GM19023 (cell line): Measurements from ENCODE around the gene GBP7.
"Not testable (repeated sequence)": the region's sequence is repeated elsewhere in the genome, so short reads cannot be mapped to it uniquely, and the experiment has no call there.

ENCODE experiments used
- ATAC-seq: cut with Tn5 transposase; IDR thresholded peaks from one replicate; pipeline ENCODE4 v1.9.1; 2021; ENCODE audit warnings: mild to moderate bottlenecking, moderate library complexity; ENCODE audit not compliant: unreplicated experiment

Gene GBP7

GRCh38 chr1:89170170-89171066, 5.4 kb downstream of the GBP7 start:
- no peak for ATAC-seq

- no peak for ATAC-seq
Measured at GRCh38 chr1:89169166-89169565, 6.6 kb downstream of the GBP7 start.

GRCh38 chr1:89167590-89168230, 8.1 kb downstream of the GBP7 start:
- no peak for ATAC-seq

- ATAC-seq, result no peak
Measured at GRCh38 chr1:89166705-89167104, 9.1 kb downstream of the GBP7 start.

- no peak for ATAC-seq
Measured at GRCh38 chr1:89165811-89166210, 10.0 kb downstream of the GBP7 start.

GRCh38 chr1:89151047-89151446, 24.8 kb downstream of the GBP7 start:
- no peak for ATAC-seq

- ATAC-seq, result no peak
Measured at GRCh38 chr1:89149976-89150375, 25.8 kb downstream of the GBP7 start.

- no peak for ATAC-seq
Measured at GRCh38 chr1:89149229-89149628, 26.6 kb downstream of the GBP7 start.

- ATAC-seq, result no peak
Measured at GRCh38 chr1:89147678-89148658, 27.8 kb downstream of the GBP7 start.

- no peak for ATAC-seq
Measured at GRCh38 chr1:89146721-89147120, 29.1 kb downstream of the GBP7 start.

GRCh38 chr1:89143484-89143883, 32.3 kb downstream of the GBP7 start:
- no peak for ATAC-seq

GRCh38 chr1:89142160-89142559, 33.6 kb downstream of the GBP7 start:
- ATAC-seq, result no peak

GRCh38 chr1:89133747-89134146, 42.1 kb downstream of the GBP7 start:
- ATAC-seq, result no peak

GRCh38 chr1:89130716-89131115, 45.1 kb downstream of the GBP7 start:
- no peak for ATAC-seq

- ATAC-seq, result no peak
Measured at GRCh38 chr1:89129911-89130310, 45.9 kb downstream of the GBP7 start.

- not testable (repeated sequence) for ATAC-seq
Measured at GRCh38 chr1:89128003-89128458, 47.8 kb downstream of the GBP7 start.

GRCh38 chr1:89126602-89127565, 48.9 kb downstream of the GBP7 start:
- not testable (repeated sequence) for ATAC-seq

GRCh38 chr1:89125913-89126580, 49.8 kb downstream of the GBP7 start, which contains the start of gene GBP2:
Gene GBP2 (minus strand): TSS chr1:89126114. CDS start chr1:89121966, 4,148 bp downstream.
- peak; percentile 73 for ATAC-seq

- ATAC-seq, result peak; percentile 41
Measured at GRCh38 chr1:89125240-89125912, 50.4 kb downstream of the GBP7 start.
